Immature natural killer cell (primary cell): ENCODE data around the gene CSNK2A1. TPM values are rescaled to one million over a fixed set of nuclear protein-coding genes. Genes with fewer than 3 reads are reported as not detected.

Experiments
- DNase-seq, 3 donors: peaks; one replicate each; pipeline ENCODE4 v3.0.0; 2022; ENCODE audit warnings: mixed read lengths in 1 of 3
- H3K27ac Mint-ChIP-seq, 6 donors: one replicate each; pipeline ENCODE4 v1.8.0; 2020; ENCODE audit warnings: mixed read lengths in 6 of 6, mild to moderate bottlenecking in 5 of 6, inconsistent platforms in 4 of 6, moderate library complexity in 3 of 6
- H3K27me3 Mint-ChIP-seq, 3 donors: one replicate each; pipeline ENCODE4 v1.8.0; 2020 to 2021; ENCODE audit warnings: low read depth in 3 of 3, mild to moderate bottlenecking in 3 of 3, mixed read lengths in 3 of 3, moderate library complexity in 3 of 3, inconsistent platforms in 1 of 3
- H3K36me3 Mint-ChIP-seq, 3 donors: one replicate each; pipeline ENCODE4 v1.8.0; 2020; ENCODE audit warnings: mixed read lengths in 3 of 3, inconsistent platforms in 2 of 3, mild to moderate bottlenecking in 2 of 3
- H3K4me1 Mint-ChIP-seq, 2 donors: one replicate each; pipeline ENCODE4 v1.8.0; 2020; ENCODE audit warnings: inconsistent platforms in 2 of 2, mild to moderate bottlenecking in 2 of 2, mixed read lengths in 2 of 2, moderate library complexity in 1 of 2
- H3K4me3 Mint-ChIP-seq, 5 donors: one replicate each; pipeline ENCODE4 v1.8.0; 2020; ENCODE audit warnings: mild to moderate bottlenecking in 5 of 5, mixed read lengths in 5 of 5, inconsistent platforms in 3 of 5, moderate library complexity in 3 of 5
- H3K9me3 Mint-ChIP-seq, 6 donors: one replicate each; pipeline ENCODE4 v1.8.0; 2020; ENCODE audit warnings: mild to moderate bottlenecking in 6 of 6, mixed read lengths in 6 of 6, inconsistent platforms in 4 of 6, moderate library complexity in 3 of 6
- polyA plus RNA-seq, 3 donors: library from polyadenylated mRNA; unstranded; fragments of 300-500 nt; fragmentation: Illumina TruSeq; gene quantifications; one replicate each; pipeline ENCODE4 v1.2.3, GENCODE V29; 2021

Gene CSNK2A1
- polyA plus RNA-seq, 3 donors from 2014 or later: 39.9 to 65.9 (median 60.1) TPM

GRCh38 chr20:536426-537010, 7.1 kb downstream of the CSNK2A1 start:
- Mint-ChIP-seq H3K9me3 (no peaks in the 10 kb centered on the region), H3K36me3 (no peaks in the 10 kb centered on the region)

GRCh38 chr20:535958-536357, 7.6 kb downstream of the CSNK2A1 start:
- Mint-ChIP-seq H3K36me3 (no peaks in the 10 kb centered on the region), H3K4me3 (peak overlapping the region in 3 of 5 donors; percentile 6 to 46 (median 37)), H3K27ac (peak overlapping the region in 2 of 6 donors; percentile 29 to 62), H3K27me3 (no peaks in the 10 kb centered on the region), H3K4me1 (peaks cover 76 to 98% of the 10 kb centered on the region in 2 donors), H3K9me3 (no peaks in the 10 kb centered on the region)
- DNase-seq: no peak

More at GRCh38 chr20:536426-537010, 7.1 kb downstream of the CSNK2A1 start:
- Mint-ChIP-seq H3K4me1 (peaks cover 77 to 100% of the 10 kb centered on the region in 2 donors), H3K27me3 (no peaks in the 10 kb centered on the region), H3K27ac (no peak overlapping the region), H3K4me3 (peak overlapping the region in 1 of 5 donors; percentile 5)
- DNase-seq: no peak

GRCh38 chr20:533526-533925, 10.1 kb downstream of the CSNK2A1 start:
- Mint-ChIP-seq H3K4me1 (peaks cover 75 to 92% of the 10 kb centered on the region in 2 donors), H3K4me3 (no peak overlapping the region), H3K27me3 (no peaks in the 10 kb centered on the region), H3K27ac (peak overlapping the region in 1 of 6 donors; percentile 30), H3K9me3 (no peaks in the 10 kb centered on the region), H3K36me3 (no peaks in the 10 kb centered on the region)
- DNase-seq: no peak

- no peak for DNase-seq
- peaks cover 0 to under 1% (median 0%) of the 10 kb centered on the region in 6 donors for H3K9me3 Mint-ChIP-seq
- H3K27me3 Mint-ChIP-seq: no peaks in the 10 kb centered on the region
- no peak overlapping the region for H3K27ac Mint-ChIP-seq
- peaks cover 0 to 4% (median 4%) of the 10 kb centered on the region in 3 donors for H3K36me3 Mint-ChIP-seq
- H3K4me3 Mint-ChIP-seq: no peak overlapping the region
- peaks cover 74 to 92% of the 10 kb centered on the region in 2 donors for H3K4me1 Mint-ChIP-seq
These were observed 11.1 kb downstream of the CSNK2A1 start for GRCh38 chr20:532530-532929.

- H3K9me3 Mint-ChIP-seq: peaks cover 0 to 7% (median 0%) of the 10 kb centered on the region in 6 donors
- no peak for DNase-seq
- peaks cover 9 to 14% (median 13%) of the 10 kb centered on the region in 3 donors for H3K36me3 Mint-ChIP-seq
- H3K4me1 Mint-ChIP-seq: peaks cover 69 to 92% of the 10 kb centered on the region in 2 donors
- H3K4me3 Mint-ChIP-seq: no peak overlapping the region
- H3K27ac Mint-ChIP-seq: no peak overlapping the region
- H3K27me3 Mint-ChIP-seq: no peaks in the 10 kb centered on the region
These were observed 12.0 kb downstream of the CSNK2A1 start for GRCh38 chr20:531608-532007.

GRCh38 chr20:530321-530720, 13.3 kb downstream of the CSNK2A1 start:
- H3K27ac Mint-ChIP-seq: no peak overlapping the region
- H3K36me3 Mint-ChIP-seq: peaks cover 13 to 23% (median 19%) of the 10 kb centered on the region in 3 donors
- H3K9me3 Mint-ChIP-seq: peaks cover 0 to 9% (median 0%) of the 10 kb centered on the region in 6 donors
- peaks cover 58 to 79% of the 10 kb centered on the region in 2 donors for H3K4me1 Mint-ChIP-seq
- no peaks in the 10 kb centered on the region for H3K27me3 Mint-ChIP-seq
- H3K4me3 Mint-ChIP-seq: no peak overlapping the region
- DNase-seq: no peak

- Mint-ChIP-seq H3K27ac (peak overlapping the region in 1 of 6 donors; percentile 40), H3K4me3 (no peak overlapping the region), H3K4me1 (peaks cover 47 to 67% of the 10 kb centered on the region in 2 donors), H3K27me3 (no peaks in the 10 kb centered on the region), H3K9me3 (peaks cover 0 to 9% (median 0%) of the 10 kb centered on the region in 6 donors), H3K36me3 (peaks cover 13 to 23% (median 19%) of the 10 kb centered on the region in 3 donors)
- DNase-seq: no peak
These were observed 14.5 kb downstream of the CSNK2A1 start for GRCh38 chr20:528923-529604.

- Mint-ChIP-seq H3K4me1 (peaks cover 36 to 51% of the 10 kb centered on the region in 2 donors), H3K36me3 (peaks cover 13 to 27% (median 19%) of the 10 kb centered on the region in 3 donors), H3K4me3 (no peak overlapping the region), H3K27me3 (no peaks in the 10 kb centered on the region), H3K27ac (peak overlapping the region in 2 of 6 donors; percentile 38 to 60), H3K9me3 (peaks cover 0 to 9% (median 0%) of the 10 kb centered on the region in 6 donors)
- DNase-seq: no peak
These were observed 16.1 kb downstream of the CSNK2A1 start for GRCh38 chr20:527571-527886.

GRCh38 chr20:521860-522259, 21.7 kb downstream of the CSNK2A1 start:
- DNase-seq: no peak
- no peak overlapping the region for H3K27ac Mint-ChIP-seq
- H3K4me3 Mint-ChIP-seq: no peak overlapping the region
- no peaks in the 10 kb centered on the region for H3K27me3 Mint-ChIP-seq
- H3K4me1 Mint-ChIP-seq: peaks cover 16 to 36% of the 10 kb centered on the region in 2 donors
- H3K9me3 Mint-ChIP-seq: peaks cover 1 to 16% (median 11%) of the 10 kb centered on the region in 6 donors
- H3K36me3 Mint-ChIP-seq: peaks cover 28 to 47% (median 33%) of the 10 kb centered on the region in 3 donors

GRCh38 chr20:519999-520398, 23.6 kb downstream of the CSNK2A1 start:
- H3K4me3 Mint-ChIP-seq: no peak overlapping the region
- no peak overlapping the region for H3K27ac Mint-ChIP-seq
- no peaks in the 10 kb centered on the region for H3K27me3 Mint-ChIP-seq
- H3K9me3 Mint-ChIP-seq: peaks cover 1 to 15% (median 10%) of the 10 kb centered on the region in 6 donors
- no peak for DNase-seq
- H3K36me3 Mint-ChIP-seq: peaks cover 19 to 35% (median 26%) of the 10 kb centered on the region in 3 donors
- peaks cover 29 to 52% of the 10 kb centered on the region in 2 donors for H3K4me1 Mint-ChIP-seq

GRCh38 chr20:517221-517620, 26.4 kb downstream of the CSNK2A1 start:
- Mint-ChIP-seq H3K4me3 (no peak overlapping the region), H3K27ac (peak overlapping the region in 3 of 6 donors; percentile 16 to 36 (median 26)), H3K4me1 (peaks cover 53 to 78% of the 10 kb centered on the region in 2 donors), H3K27me3 (peaks cover 0 to 1% (median 0%) of the 10 kb centered on the region in 3 donors), H3K9me3 (peaks cover 1 to 15% (median 10%) of the 10 kb centered on the region in 6 donors), H3K36me3 (peaks cover 19 to 30% (median 26%) of the 10 kb centered on the region in 3 donors)
- DNase-seq: no peak

- peaks cover 1 to 15% (median 10%) of the 10 kb centered on the region in 6 donors for H3K9me3 Mint-ChIP-seq
- peaks cover 57 to 82% of the 10 kb centered on the region in 2 donors for H3K4me1 Mint-ChIP-seq
- H3K36me3 Mint-ChIP-seq: peaks cover 19 to 26% (median 26%) of the 10 kb centered on the region in 3 donors
- peaks cover 0 to 1% (median 0%) of the 10 kb centered on the region in 3 donors for H3K27me3 Mint-ChIP-seq
- peak overlapping the region in 2 of 6 donors; percentile 12 to 26 for H3K27ac Mint-ChIP-seq
- DNase-seq: no peak
- H3K4me3 Mint-ChIP-seq: no peak overlapping the region
These were observed 26.8 kb downstream of the CSNK2A1 start for GRCh38 chr20:516799-517198.

GRCh38 chr20:515696-516095, 27.9 kb downstream of the CSNK2A1 start:
- peaks cover 1 to 15% (median 8%) of the 10 kb centered on the region in 6 donors for H3K9me3 Mint-ChIP-seq
- peaks cover 15 to 18% (median 17%) of the 10 kb centered on the region in 3 donors for H3K36me3 Mint-ChIP-seq

GRCh38 chr20:513429-513828, 30.2 kb downstream of the CSNK2A1 start:
- no peak for DNase-seq
- H3K4me1 Mint-ChIP-seq: peaks cover 71 to 95% of the 10 kb centered on the region in 2 donors
- H3K36me3 Mint-ChIP-seq: peaks cover 0 to 4% (median 0%) of the 10 kb centered on the region in 3 donors
- H3K27ac Mint-ChIP-seq: no peak overlapping the region
- no peak overlapping the region for H3K4me3 Mint-ChIP-seq
- H3K27me3 Mint-ChIP-seq: peaks cover 0 to 1% (median 0%) of the 10 kb centered on the region in 3 donors
- no peaks in the 10 kb centered on the region for H3K9me3 Mint-ChIP-seq

More at GRCh38 chr20:515696-516095, 27.9 kb downstream of the CSNK2A1 start:
- Mint-ChIP-seq H3K4me1 (peaks cover 63 to 86% of the 10 kb centered on the region in 2 donors), H3K27ac (peak overlapping the region in 1 of 6 donors; percentile 43), H3K4me3 (no peak overlapping the region), H3K27me3 (peaks cover 0 to 1% (median 0%) of the 10 kb centered on the region in 3 donors)
- DNase-seq: no peak
